ENCODE results near the gene MAB21L4.
A peak's percentile ranks its signal among the peaks of the same experiment; 100 is the strongest.

The MAB21L4 gene

DNA sequence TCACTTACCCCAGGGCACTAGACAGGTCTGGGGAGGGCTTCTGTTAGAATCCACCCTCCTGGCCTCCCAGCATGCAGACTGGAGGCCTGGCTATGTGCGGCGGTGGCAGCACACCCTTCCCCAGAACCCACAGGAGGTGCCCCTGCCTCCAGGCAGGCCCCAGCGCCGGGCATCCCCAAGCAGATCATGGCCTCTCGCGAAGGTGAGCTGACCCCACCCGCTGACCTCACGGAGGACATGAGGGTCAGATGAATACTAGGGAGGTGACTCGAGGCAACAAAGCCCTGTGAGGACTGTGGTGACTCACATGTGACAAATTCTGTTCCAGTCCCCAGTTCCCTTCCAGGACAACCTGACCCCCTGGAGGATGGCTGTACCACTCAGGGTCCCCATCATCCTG, 1.9 kb downstream of the MAB21L4 start:
- no peak for DNase-seq

DNA sequence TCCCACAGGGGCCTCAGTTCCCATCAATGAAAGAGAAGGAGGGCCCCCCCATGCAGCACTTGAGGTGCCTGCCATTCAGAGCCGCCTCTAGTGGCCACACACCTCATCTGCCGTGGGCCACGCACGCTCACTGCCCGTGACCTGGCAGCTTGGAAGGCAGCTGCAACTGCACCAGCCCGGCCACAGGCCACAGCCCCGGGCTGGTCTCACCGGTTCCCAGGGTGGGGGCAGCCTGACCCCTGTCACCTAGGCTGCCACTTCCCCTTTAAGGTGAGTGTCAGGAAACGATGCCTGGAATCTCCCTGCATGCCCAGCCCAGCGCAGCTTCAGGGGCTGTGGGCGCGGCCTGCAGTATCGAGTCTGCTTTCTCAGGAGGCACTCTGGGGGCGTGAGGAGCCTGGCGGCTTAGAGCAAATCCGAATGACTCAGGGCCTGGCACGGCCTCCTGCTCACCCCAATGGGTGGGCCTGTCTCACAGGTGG, 2.6 kb downstream of the MAB21L4 start:
- DNase-seq, result no peak

GRCh38 chr2:240892925-240893324, 3.0 kb downstream of the MAB21L4 start:
- DNase-seq, result no peak

DNA sequence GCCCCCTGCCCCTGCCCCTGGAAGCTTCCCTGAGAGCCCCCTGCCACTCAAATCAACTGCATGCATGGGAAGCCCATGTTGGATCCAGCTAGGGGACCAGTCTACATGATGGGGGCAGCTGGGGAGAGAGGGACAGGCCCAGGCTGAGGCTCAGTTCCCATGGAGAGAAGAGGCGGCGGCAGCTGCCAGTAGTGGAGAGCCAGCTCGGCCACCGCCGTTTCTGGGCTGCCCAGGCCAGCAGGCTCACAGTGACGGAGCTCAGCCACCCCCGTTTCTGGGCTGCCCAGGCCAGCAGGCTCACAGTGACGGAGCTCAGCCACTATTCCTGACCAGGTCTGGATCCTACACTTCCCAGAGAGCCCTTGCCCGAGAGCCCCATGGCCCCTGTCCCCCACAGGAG, 3.6 kb downstream of the MAB21L4 start:
- DNase-seq, result no peak

DNA sequence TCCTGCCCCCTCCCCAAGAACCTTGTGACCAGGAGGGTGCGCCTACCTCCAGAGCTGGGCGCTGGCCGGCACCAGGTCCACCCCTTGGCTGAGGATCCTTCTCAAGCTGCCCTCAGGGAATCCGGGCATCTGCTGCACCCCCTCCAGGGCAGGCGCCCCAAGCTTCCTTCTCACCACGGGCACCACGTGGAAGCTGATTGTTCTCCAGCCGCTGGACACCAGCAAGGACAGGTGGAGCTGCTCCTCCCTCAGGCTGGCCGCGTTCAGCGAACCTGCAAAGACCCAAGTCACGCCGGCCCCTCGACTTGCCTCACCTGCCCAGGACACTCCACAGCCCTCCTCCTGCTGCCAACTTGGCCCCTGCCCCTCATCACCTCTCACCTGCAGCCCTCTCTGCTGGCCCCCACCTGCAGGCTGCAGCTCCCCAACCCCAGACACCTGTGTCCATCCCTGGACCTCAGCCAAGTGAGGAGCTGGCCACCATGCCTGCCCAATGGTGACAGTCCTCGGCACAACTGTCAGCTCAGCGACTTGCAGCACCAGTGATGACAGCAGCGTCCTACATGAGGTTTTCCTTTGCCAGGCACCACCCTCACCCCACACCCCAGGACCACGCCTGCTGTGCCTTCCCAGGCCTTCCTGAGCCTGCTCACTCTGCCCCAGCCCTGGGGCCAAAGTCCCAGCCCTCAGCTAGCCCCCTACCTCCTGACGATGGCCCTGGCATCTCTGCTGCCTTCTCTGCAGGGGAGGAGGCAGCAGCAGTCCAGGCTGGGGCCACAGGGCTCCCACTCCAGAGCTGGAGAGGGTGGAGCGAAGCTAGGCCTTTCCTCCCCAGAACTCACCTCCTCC, 4.2 kb downstream of the MAB21L4 start:
- DNase-seq, result no peak

DNA sequence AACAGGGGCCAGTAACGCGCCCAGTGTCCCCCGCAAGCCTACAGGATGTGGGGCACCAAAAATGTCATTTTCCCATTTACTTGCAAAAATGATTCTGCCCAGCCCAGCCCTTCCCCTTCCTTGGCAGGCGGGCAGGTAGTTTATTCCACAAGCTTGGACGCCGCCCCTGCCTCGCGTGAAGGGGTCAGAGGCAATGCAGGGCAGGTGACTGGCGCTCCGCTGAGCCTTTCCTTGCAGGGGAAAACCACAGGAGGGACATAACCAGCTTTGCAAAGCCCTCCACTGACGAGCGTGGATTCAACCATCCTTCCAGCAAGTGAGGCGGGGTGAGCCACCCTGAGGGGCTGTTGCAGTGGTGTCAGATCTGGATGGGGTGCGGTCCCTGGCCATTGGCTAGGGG, 5.3 kb downstream of the MAB21L4 start:
- DNase-seq, result no peak

- no peak for DNase-seq
These were observed 6.1 kb downstream of the MAB21L4 start for GRCh38 chr2:240889601-240890560.

- DNase-seq, result no peak
These were observed 6.9 kb downstream of the MAB21L4 start for GRCh38 chr2:240888890-240889573.

DNA sequence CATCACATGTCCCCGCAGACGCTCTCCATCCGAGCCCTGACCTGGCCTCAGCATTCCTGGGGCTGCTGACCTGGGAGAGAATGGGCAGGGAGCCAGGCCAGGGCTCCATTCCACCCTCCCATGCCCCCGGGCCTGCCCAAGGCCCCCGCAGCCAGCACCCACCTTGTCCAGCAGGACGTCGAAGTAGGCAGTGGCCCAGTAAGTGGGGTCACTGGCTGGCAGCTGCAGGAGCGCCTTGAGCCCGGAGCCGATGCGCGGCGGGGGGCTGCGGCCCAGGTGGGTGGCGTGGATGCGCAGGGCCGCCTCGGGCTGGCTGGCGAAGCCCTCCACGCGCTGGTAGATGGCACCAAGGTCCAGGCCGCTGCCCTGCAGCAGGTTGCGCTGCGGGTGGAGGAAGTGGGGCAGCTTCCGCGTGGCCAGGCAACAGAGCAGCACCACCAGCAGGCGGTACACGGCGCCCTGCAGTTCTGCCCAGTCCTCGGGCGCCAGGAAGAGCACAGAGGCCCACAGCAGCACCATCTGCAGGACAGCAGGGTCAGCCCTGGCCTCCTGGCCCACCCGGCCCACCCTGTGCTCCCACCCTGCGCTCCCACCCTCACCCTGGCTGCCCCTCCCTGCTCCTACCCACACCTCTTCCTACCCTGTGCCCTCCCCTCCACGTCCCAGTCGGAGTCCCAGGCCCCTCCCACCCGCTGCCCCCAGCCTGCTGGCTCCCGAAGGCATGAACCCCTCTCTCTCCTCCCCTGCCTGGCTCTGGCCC, 7.6 kb downstream of the MAB21L4 start:
- DNase-seq, result no peak

GRCh38 chr2:240887631-240888030, 8.3 kb downstream of the MAB21L4 start:
- DNase-seq, result no peak

DNA sequence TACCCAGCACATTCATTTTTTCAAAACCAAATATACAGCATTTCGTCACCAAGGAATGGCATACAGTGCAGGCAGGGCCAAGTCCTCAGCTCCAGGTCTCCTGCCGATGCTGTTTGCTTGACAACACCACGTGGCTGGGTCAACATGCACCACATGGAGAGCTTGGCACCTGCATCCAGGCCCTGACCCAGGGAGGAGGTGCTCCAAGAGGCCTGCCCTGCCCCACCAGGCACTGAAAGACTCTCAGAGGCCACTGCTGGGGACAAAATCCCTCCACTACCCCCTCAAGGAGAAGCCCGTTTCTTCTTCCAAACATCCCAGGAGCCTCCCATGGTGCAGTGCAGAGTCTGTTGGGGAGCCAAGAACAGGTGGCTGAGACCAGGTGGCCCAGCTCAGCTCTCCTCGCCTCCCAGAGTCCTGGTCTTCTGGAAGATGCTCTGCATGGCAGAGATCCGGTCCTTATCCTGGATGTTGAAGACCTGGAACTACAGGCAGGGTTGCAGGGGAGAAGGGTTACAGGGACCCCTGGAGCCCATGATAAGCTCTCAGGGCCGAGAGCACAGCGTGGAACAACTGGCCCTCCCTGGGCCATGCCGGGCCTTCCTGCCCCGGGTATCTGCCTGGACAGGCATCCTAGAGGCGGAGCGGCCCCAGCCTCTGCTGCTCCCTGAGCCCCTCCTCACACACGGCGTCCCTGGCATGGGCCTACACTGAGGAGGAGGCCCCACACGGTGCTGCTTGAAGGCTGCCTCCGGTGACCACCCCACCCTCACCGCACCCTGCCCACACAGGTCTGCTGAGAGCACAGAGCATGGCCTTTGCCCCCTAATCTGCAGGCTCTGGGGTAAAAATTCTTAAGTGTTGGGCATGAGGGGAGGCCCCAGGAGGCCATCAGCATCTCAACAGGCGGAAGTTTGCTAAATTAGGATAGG, 9.0 kb downstream of the MAB21L4 start:
- DNase-seq, result no peak

- peak in 1 of 2 donors; percentile 49 for DNase-seq
These were observed 9.9 kb downstream of the MAB21L4 start for GRCh38 chr2:240886023-240886565.

GRCh38 chr2:240885566-240885965, 10.4 kb downstream of the MAB21L4 start:
- no peak for DNase-seq

DNA sequence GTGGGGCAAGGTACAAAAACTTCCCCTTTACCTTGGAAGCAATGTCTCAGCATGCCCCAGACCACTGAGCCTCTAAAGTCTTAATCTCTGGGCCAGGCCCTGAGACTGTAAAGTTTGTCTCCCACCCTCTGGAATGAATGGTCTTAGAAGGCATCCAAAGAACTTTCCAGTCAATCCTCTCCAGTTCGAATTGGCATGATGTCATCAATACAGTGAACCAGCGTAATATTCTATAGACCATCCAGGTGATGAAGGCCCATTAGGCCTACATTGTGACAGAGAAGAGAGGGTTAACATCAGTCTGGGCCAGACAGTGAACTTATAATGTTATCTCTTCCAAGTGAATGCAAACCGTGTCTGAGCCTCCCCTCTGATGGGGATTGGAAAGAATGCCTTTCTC, 11.2 kb downstream of the MAB21L4 start:
- DNase-seq, result no peak

- DNase-seq, result no peak
These were observed 11.7 kb downstream of the MAB21L4 start for GRCh38 chr2:240884221-240884620.

- DNase-seq, result no peak
These were observed 14.0 kb downstream of the MAB21L4 start for GRCh38 chr2:240881913-240882312.

GRCh38 chr2:240879105-240879504, 16.9 kb downstream of the MAB21L4 start:
- no peak for DNase-seq

GRCh38 chr2:240878341-240878936, 17.5 kb downstream of the MAB21L4 start:
- no peak for DNase-seq

DNA sequence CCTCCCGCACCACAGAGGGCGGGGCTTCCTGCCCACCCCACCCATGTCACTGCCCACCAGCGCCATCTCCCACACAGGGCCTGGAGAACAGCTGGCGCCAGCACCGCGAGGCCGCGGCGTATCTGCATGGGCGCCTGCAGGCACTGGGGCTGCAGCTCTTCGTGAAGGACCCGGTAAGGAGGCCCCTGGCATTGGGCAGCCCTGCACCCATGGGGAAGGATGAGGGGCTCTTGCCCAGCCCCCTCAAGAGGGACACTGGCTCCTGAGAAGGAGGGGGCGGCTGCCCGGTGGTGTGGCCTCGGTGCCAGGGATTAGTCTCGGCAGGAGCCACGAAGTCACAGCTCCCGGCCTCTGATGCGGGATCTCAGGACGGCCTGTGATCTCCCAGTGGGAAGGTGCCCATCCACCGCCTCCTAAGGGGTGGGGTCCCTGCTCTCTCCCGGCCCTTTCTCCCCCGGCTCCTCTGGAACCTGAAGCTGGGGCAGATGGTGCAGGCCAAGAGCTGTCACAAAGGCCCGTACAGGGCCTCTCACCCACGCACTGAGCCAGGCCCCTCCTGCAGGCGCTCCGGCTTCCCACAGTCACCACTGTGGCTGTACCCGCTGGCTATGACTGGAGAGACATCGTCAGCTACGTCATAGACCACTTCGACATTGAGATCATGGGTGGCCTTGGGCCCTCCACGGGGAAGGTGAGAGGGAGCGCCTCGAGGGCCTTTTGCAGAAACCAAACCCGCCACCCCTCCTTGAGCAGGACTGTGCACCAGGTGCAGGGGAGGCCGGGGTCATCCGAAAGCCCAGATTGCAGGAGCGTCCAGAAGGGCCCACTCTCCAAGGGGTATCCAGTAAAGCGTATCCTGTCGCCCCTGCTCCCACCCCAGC, 18.3 kb downstream of the MAB21L4 start:
- DNase-seq, result no peak
